K562 (cell line): ENCODE data around the gene CAPN14. TPM values are rescaled to one million over a fixed set of nuclear protein-coding genes. Genes with fewer than 3 reads are reported as not detected.

Source experiments
- ATAC-seq: fragments of 200-7000 bp; cut with Tn5 transposase; 3 replicates; pipeline ENCODE4 v1.9.1; 2020; ENCODE audit warnings: moderate library complexity
- BruUV-seq: library from RNA; stranded (reverse); fragments of 400-500 nt; replicated peaks from 2 replicates; lab custom pipeline; 2021; lab: Mats Ljungman, UMichigan
- CTCF ChIA-PET: fragments of 300-600 bp; formaldehyde crosslinking; extraction: SDS; loops from one replicate; lab custom pipeline; 2021; ENCODE audit warnings: low intra/inter-chr PET ratio; lab: Yijun Ruan, JAX
- POLR2A ChIA-PET: fragments of 300-600, 350-650 bp; sonication (Branson Sonifier 250); formaldehyde crosslinking; extraction: SDS; loops from one replicate; lab custom pipeline; 2021; ENCODE audit warnings: antibody characterized with exemption, inconsistent platforms; lab: Yijun Ruan, JAX
- DNase-seq, 4 experiments: peaks; one replicate each; pipeline versions ENCODE4 v3.0.0 to v3.0.0-alpha.2; 2011 to 2018; ENCODE audit warnings: low spot score in 3 of 4, mixed read lengths in 3 of 4; ENCODE audit errors: extremely low read depth in 1 of 4
- FAIRE-seq: peaks from 2 replicates; lab custom pipeline; 2011; peaks lifted over from hg19 to GRCh38; lab: Jason Lieb, UNC
- H2AFZ ChIP-seq: 2 replicates; pipeline ENCODE4 v1.6.0; 2011; ENCODE audit warnings: low read depth, low read length, control low read depth, inconsistent platforms
- H3K27ac ChIP-seq: fragments of 200-600 bp; 3 replicates; pipeline ENCODE4 v1.8.0; 2011; ENCODE audit warnings: low read depth, mild to moderate bottlenecking, control low read depth, inconsistent platforms, low read length, moderate library complexity, mixed read lengths; ENCODE audit errors: extremely low read depth
- H3K27me3 ChIP-seq, 2 experiments: fragments of 300-600 bp in 1 of 2; 2 replicates in 1 of 2; 3 replicates in 1 of 2; pipeline versions ENCODE4 v1.6.0 to v1.8.0; 2011; ENCODE audit warnings: inconsistent platforms in 2 of 2, low read length in 2 of 2, mild to moderate bottlenecking in 1 of 2, mixed read lengths in 1 of 2, moderate library complexity in 1 of 2; ENCODE audit not compliant: control insufficient read depth in 2 of 2, insufficient read depth in 2 of 2
- H3K36me3 ChIP-seq: fragments of 300-600 bp; 3 replicates; pipeline ENCODE4 v1.8.0; 2011; ENCODE audit warnings: mild to moderate bottlenecking, low read length, inconsistent platforms; ENCODE audit not compliant: control insufficient read depth, insufficient read depth
- H3K4me1 ChIP-seq, 2 experiments: fragments of 200-600 bp in 1 of 2; replicated peaks in 1 of 2; 2 replicates in 1 of 2; 3 replicates in 1 of 2; pipeline versions ENCODE4 v1.5.1 to v1.8.0; 2011; ENCODE audit warnings: inconsistent platforms in 2 of 2, low read length in 2 of 2, mild to moderate bottlenecking in 1 of 2, mixed read lengths in 1 of 2, moderate library complexity in 1 of 2; ENCODE audit not compliant: control insufficient read depth in 2 of 2, insufficient read depth in 2 of 2
- H3K4me2 ChIP-seq: 2 replicates; pipeline ENCODE4 v1.6.1; 2011; ENCODE audit warnings: low read length, control low read depth, inconsistent platforms, mixed read lengths; ENCODE audit not compliant: insufficient read depth
- H3K4me3 ChIP-seq: fragments of 200-600 bp; sonication (generic), shearing (Covaris generic); 2 replicates; pipeline ENCODE4 v1.5.1; 2016; ENCODE audit warnings: control low read depth, inconsistent platforms
- H3K79me2 ChIP-seq: fragments of 200-600 bp; 3 replicates; pipeline ENCODE4 v1.8.0; 2011; ENCODE audit warnings: low read length, inconsistent platforms; ENCODE audit not compliant: control insufficient read depth, insufficient read depth
- H3K9ac ChIP-seq, 2 experiments: 2 replicates each; pipeline versions ENCODE4 v1.6.0 to v1.6.1; 2011; ENCODE audit warnings: low read depth in 2 of 2, low read length in 2 of 2, control low read depth in 1 of 2, inconsistent platforms in 1 of 2, mild to moderate bottlenecking in 1 of 2, mixed read lengths in 1 of 2; ENCODE audit not compliant: insufficient read depth in 1 of 2
- H3K9me1 ChIP-seq: one replicate; pipeline ENCODE4 v1.6.0; 2011; ENCODE audit warnings: inconsistent platforms, mild to moderate bottlenecking, low read length, moderate library complexity; ENCODE audit not compliant: control insufficient read depth, insufficient read depth
- H3K9me3 ChIP-seq: replicated peaks from 2 replicates; pipeline ENCODE4 v1.5.1; 2011; ENCODE audit warnings: low read depth, low read length, inconsistent platforms; ENCODE audit not compliant: control insufficient read depth, insufficient read depth
- H4K20me1 ChIP-seq: replicated peaks from 2 replicates; pipeline ENCODE4 v1.6.1; 2011; ENCODE audit warnings: low read length, inconsistent platforms, mixed read lengths; ENCODE audit not compliant: control insufficient read depth, insufficient read depth
- FOS ChIP-seq: IDR thresholded peaks from 3 replicates; pipeline ENCODE4 v1.6.1; 2011; ENCODE audit not compliant: insufficient read length; ENCODE audit errors: extremely low read depth
- FOSL1 ChIP-seq: fragments of 200-800 bp; sonication (Bioruptor generic); conservative IDR thresholded peaks from 2 replicates; pipeline ENCODE4 v1.6.1; 2016; ENCODE audit warnings: missing genetic modification characterization, missing compliant biosample characterization
- FOXP4 ChIP-seq: sonication (generic); formaldehyde crosslinking; IDR thresholded peaks from 2 replicates; pipeline ENCODE4 v1.8.0; 2022; ENCODE audit warnings: mild to moderate bottlenecking, missing genetic modification reagents, borderline replicate concordance
- GTF3C2 ChIP-seq: IDR thresholded peaks from 3 replicates; pipeline ENCODE4 v1.6.1; 2011; ENCODE audit warnings: borderline replicate concordance, mild to moderate bottlenecking, moderate library complexity; ENCODE audit not compliant: insufficient read length; ENCODE audit errors: extremely low read depth
- WGBS: fragments of 100-300 bp; shearing (Covaris generic); methylation state at CpG from one replicate; pipeline ENCODE4 v1.1.6; 2016; ENCODE audit warnings: low coverage, mixed read lengths; ENCODE audit not compliant: insufficient coverage; ENCODE audit errors: missing lambda C conversion rate; 5-methylcytosine and 5-hydroxymethylcytosine counted together
- in situ Hi-C: fragments of 300-500 bp; cut with MboI; formaldehyde crosslinking; loops from 4 replicates; pipeline ENCODE4 v1.15.0; 2018; ENCODE audit warnings: inconsistent platforms, mixed read lengths
- intact Hi-C: fragments of 100-400 bp; cut with micrococcal nuclease; formaldehyde crosslinking; loops from 2 replicates; pipeline ENCODE4 v1.14.2; 2022
- polyA plus RNA-seq, 8 experiments: library from polyadenylated mRNA; depleted of rRNA in 4 of 8; stranded (reverse) in 5 of 8; unstranded in 3 of 8; fragments of >200 nt; fragmentation: Nextera tagmentation in 2 of 8; fragmentation: Illumina TruSeq in 1 of 8; extraction: Ambion mirVana in 2 of 8; extraction: Trizol in 1 of 8; gene quantifications; 2 replicates each; pipeline versions ENCODE4 v1.2.1 to v1.2.3, GENCODE V29; 2011 to 2014; ENCODE audit warnings: inconsistent platforms in 1 of 8, missing spikeins in 1 of 8
- total RNA-seq, 7 experiments: library from RNA; depleted of rRNA in 6 of 7; stranded (reverse); fragments of >200 nt in 6 of 7; fragmentation: Illumina TruSeq in 2 of 7; extraction: Trizol in 2 of 7; gene quantifications; 2 replicates each; pipeline versions ENCODE4 v1.2.1 to v1.2.3, GENCODE V29; 2011 to 2021; ENCODE audit warnings: low replicate concordance in 1 of 7

CAPN14 gene
- total and polyA plus RNA-seq, 9 of the 15 experiments (the other 6 are each of a cell fraction or from before 2014, with no cell fraction given): not detected

- no peak overlapping the region for H2AFZ ChIP-seq
- H3K4me2 ChIP-seq: no peak overlapping the region
- in situ Hi-C loops (no loop called here), intact Hi-C loops (no loop called here)
- WGBS: 0% methylated on average over 4 of the region's 4 CpGs
- no TSS peak for BruUV-seq
- peaks cover 0 to 14% of the 10 kb centered on the region in 2 experiments; a peak in 3 of 5 replicates for H3K27me3 ChIP-seq
- FAIRE-seq: no peak
- H3K9ac ChIP-seq: no peak overlapping the region
- no peak overlapping the region for H3K27ac ChIP-seq
- no peak for ATAC-seq
- CTCF ChIA-PET: no interaction called here
- no peak overlapping the region for H3K4me3 ChIP-seq
- DNase-seq: no peak
- H3K4me1 ChIP-seq: no peaks in the 10 kb centered on the region
- no peaks in the 10 kb centered on the region for H3K36me3 ChIP-seq
- H4K20me1 ChIP-seq: no peaks in the 10 kb centered on the region
- H3K9me1 ChIP-seq: no peaks in the 10 kb centered on the region
- no peaks in the 10 kb centered on the region for H3K79me2 ChIP-seq
- no peaks in the 10 kb centered on the region for H3K9me3 ChIP-seq
- POLR2A ChIA-PET: no interaction called here
- TF ChIP-seq FOSL1 (no peak), FOXP4 (CRISPR knock-in tag) (no peak), FOS (no peak), GTF3C2 (no peak)
These were observed 18.1 kb downstream of the CAPN14 start for GRCh38 chr2:31199206-31199605.
